Activated CD8-positive, alpha-beta memory T cell treated with anti-CD3 and anti-CD28 coated beads for 24 hours (primary cell): ENCODE data around the gene SMARCC1.
A peak's percentile ranks its signal among the peaks of the same experiment; 100 is the strongest.

ENCODE experiments used
- DNase-seq: peaks from one replicate; pipeline ENCODE4 v3.0.0-alpha.2; 2020

The SMARCC1 gene

DNA sequence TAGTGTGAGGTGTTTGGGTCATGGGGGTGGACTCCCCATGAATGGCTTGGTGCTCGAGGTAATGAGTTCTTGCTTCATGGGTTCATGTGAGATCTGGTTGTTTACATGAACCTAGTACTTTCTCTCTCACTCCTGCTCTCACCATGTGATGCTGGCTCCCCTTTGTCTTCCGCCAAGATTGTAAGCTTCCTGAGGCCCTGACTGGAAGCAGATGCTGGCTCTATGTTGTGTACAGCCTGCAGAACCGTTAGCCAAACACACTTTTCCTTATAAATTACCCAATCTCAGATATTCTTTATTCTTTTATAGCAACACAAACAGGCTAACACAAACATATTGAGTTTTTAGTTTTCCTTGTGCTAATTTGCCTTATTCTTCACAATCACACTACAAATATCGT lies 199.9 kb downstream of the SMARCC1 start:
- DNase-seq, result no peak

GRCh38 chr3:47581422-47581821 lies 200.3 kb downstream of the SMARCC1 start:
- no peak for DNase-seq

GRCh38 chr3:47580481-47580880 lies 201.2 kb downstream of the SMARCC1 start:
- no peak for DNase-seq

GRCh38 chr3:47579875-47580274 lies 201.8 kb downstream of the SMARCC1 start:
- no peak for DNase-seq

DNA sequence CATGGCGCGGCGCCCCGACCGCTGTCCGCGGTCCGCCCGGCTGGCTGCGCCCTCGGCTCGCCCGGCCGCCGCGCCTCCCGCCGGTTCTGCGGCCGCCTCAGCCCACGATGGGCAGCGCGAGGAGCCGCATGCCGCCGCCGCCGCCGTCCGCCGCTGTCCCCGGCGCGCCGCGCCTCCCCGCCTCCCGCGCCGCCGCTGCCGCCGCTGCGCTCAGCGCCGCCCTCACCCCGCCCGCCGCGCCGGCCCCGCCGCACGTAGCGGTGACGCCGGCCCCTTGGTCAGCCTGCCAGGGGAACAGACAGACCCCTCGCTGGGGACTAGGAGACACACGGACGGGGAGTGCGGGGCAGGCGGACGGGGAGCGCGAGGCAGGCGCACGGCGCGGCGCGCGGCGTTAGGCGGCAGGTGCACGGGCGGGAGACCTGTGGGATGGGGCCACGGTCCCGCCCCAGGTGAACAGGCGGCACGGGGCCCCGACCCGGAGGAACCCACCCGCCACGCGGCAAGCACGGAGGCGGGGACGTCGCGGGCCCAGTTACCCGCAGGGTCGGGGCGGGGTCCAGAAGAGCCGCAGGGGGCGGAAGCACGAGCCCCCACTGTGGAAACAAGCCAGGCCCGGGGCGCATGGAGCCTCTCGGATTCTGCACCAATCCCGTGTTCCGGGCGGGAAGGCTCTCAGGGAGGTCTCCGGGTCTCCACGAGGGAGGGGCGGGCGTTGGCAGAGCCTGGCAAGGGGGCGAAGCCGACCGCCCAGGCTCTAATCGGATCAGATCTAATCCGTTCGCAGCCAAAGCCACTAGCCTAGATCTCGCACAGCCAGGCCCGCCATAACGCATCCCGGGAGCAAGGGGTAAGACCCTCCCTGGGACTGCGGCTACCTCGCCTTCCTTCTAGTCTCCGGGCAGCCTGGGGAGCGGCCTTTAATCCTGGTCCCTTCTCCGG lies 202.7 kb downstream of the SMARCC1 start, which contains the start of gene CSPG5:
TSS of gene CSPG5 (minus strand) at position 175 of the 942 bp plus-strand sequence. CDS start at position 3, 172 bp downstream.
- DNase-seq, result peak; percentile 71

- DNase-seq, result peak; percentile 78
Observed at GRCh38 chr3:47578119-47578632, 203.5 kb downstream of the SMARCC1 start.

DNA sequence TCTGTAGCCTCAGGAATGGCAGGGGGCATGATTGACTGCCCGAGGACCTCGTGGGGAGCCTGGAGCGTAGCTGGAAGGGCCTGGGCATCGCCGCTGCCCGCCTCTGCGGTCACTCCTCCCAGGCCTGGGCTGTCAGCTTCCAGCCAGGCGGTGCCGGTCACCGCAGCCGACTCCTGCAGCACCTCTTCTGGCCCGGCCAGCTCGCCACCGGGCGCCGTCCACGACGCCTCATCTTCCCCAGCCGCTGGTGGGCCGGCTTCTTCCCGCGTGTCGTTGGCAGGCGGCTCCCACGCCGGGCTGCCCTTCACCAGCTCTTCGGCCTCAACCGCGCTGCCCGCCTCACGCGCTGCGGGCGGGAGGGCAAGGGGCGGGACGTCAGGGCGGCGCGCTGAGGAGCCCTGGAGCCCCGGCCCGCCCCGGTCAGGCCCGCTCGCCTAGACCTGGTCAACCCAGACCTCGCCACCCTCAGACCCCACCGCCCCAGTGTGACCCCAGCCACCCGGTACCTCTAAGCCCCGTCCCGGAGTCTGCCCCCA lies 204.0 kb downstream of the SMARCC1 start:
- DNase-seq, result no peak

DNA sequence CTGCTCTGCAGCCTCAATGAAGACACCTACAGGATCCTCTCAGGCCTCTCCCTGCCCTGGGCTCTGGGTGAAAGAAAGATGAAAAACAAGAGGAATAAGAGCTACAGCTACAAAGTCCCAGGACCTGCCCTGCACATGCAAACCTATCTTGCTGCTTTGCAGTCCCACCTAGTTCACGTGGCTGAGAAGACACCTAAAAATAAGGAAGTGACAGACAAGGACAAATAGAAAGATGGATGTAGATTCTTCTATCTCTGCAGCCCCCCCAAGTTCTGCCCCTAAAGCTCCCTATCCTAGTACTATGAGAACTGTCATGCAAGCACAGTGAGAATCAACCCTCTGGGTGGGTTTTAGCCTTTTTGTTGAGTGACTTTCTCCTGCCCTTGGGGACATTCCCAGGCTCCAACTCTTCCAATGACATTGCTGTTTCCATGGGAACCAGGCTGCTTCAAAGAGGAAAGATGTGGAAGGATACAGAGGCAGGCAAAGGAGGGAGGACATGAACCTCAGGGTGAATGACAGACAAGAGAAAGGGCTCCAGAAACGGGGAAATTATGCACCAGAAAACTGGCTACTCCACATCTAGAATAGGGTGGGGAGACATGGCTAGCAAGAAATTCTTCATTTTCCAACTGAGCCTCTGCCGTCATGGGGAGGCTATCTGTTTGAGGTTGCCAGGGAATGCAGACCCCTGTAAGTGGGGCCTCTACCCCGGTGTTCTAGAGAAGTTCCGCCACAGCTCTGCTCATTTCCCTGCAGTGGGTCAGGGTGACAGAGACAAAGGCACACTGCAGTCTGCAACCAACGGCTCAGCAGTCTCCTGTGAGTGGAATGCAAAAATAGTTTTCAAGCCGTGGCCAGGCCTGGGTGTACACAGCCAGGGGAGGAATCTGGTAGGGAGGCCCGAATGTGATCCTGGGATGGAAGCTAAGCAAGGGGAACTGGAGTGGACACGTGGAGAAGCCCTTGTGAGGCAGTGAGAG lies 208.2 kb downstream of the SMARCC1 start:
- no peak for DNase-seq

- DNase-seq, result no peak
Observed at GRCh38 chr3:47571391-47572175, 210.1 kb downstream of the SMARCC1 start.

DNA sequence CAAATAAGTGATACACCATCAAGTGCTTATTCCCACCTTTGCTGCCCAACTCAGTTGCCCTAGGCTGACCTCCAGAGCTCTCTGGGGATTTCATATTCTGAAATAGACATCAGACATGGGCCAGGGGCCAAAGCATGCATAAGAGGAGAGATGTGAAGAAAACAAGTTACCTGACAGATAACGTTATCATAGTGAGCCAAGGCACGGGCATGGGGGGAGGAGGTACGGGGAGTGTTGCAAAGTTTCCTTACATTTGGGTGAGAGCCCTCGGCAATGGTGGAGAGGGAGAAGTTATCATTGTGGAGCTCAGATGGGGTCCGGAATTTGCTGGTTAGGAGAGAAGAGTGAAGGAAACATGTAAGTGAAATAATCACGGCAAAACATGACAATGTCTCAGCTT lies 212.8 kb downstream of the SMARCC1 start:
- DNase-seq, result no peak

DNA sequence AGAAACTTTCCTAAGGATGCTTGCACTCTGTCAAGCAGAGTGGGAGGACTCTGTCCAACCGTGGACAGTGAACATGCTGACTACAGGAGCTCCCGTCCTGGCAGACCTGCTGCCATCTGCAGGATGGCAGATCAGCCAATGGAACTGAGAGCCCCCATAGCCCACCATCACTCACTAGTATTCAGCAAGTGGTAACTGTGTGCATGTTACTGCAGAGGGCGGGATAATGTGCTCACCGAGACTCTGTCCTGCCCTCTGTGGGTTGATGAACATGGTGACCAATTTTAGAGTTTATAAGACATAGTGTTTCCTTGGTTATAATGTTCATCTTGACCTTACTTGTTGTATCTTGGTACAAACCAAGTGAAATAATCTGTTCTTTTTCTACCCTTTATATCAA lies 214.5 kb downstream of the SMARCC1 start:
- no peak for DNase-seq

DNA sequence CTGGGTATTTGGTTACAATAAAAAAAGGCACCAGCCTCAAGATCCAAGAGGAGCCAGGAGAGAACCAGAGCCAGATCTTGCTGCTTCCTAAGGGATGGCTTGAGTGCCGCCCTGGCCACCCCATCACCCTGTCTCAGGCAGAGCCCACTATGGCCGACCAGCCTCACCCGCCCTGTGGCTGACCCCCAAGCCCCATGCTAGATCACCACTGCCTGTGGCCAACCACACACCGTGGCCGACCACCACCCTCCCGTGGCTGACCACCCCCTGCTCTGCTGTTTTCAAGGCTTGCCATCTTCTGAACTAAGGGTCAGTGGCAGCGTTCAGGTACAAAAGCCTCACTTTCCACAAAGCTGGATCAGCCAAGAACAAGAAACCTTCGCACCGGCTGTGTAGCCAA lies 215.0 kb downstream of the SMARCC1 start:
- DNase-seq, result no peak

DNA sequence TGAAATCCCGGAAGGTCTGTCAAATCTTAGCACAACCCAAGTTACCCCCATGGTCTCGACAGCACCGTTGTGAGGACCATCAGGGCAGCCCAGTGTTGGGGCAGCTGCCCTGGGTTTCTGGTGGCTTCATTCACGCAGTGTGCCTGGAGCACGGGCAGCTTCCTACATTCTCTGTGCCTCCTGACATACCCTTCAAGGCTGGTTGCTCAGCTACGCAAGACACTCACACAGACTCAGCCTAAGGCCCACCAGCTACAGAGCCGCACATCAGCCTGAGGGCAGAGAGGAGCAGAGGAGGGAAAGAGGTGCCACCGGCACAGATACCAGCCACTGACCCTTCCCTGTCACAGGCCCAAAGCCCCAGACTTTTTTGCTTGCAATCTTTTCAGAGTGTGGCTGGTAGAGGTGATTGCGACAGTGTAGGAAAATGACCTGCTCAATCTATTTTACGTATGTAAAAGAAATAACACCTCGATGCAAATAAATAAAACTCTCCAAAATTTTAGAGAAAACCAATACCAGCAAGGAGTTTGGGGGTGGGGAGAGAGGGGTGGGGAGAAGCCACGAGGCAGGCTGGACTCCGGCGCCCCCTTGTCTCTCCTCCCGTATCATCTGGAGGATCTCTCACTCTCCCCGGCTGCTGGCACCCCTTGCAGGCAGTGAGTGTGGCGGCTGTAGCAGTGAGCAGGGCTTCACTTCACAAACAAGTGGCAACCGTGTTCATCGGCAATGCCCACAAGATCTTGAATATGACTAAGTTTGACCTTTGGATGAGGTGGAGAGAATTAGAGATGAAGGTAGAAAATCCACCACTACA lies 215.8 kb downstream of the SMARCC1 start:
- DNase-seq, result no peak

GRCh38 chr3:47556351-47556750 lies 225.3 kb downstream of the SMARCC1 start:
- no peak for DNase-seq

- no peak for DNase-seq
Observed at GRCh38 chr3:47554335-47554734, 227.4 kb downstream of the SMARCC1 start.

- DNase-seq, result no peak
Observed at GRCh38 chr3:47553407-47553806, 228.3 kb downstream of the SMARCC1 start.

- DNase-seq, result no peak
Observed at GRCh38 chr3:47542471-47543173, 239.1 kb downstream of the SMARCC1 start.

DNA sequence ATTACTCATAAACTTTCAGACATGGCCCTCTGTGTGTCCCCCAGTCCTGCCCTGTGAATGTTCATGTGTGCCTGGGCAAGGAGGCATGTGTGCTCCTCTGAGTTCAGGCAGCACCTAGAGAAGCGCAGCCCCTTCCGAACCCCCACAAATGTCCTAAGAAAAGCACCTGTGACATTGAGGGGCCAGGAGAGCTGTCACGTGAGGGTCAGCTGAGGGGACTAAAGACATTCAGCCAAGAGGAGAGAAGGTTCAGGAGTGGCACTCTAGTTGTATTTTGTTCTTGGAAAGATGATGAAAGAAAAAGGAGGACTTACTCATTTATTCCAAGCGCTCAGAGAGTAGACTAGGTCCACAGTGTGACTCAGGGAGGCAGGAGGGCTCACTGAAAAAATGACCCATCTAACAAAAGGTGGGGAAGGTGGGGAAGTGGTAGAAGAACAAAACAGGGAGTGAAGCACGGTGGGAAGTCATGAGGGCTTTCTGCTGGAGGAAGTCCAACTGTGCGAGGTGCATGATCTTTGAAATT lies 240.0 kb downstream of the SMARCC1 start:
- DNase-seq, result no peak

DNA sequence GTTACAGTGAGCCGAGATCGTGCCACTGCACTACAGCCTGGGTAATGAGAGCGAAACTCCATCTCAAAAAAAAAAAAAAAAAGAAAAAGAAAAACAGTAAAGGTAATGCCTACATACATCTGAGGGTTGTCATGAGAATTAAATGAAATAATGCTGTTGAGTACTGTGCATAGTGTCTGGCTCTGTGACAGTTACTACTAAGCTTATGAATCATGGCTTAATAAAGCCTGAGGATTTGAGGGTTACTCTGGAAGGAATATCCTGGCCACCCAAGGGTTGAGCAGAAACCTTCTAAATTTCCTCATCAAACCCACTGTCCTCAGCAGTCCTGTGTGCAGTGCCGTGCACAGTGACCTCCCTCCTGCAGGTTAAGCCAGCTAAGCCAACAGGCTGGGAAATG lies 241.4 kb downstream of the SMARCC1 start:
- no peak for DNase-seq

- DNase-seq, result no peak
Observed at GRCh38 chr3:47536967-47537366, 244.7 kb downstream of the SMARCC1 start.
